ENCODE results near the gene DPF1. TPM values are rescaled to one million over a fixed set of nuclear protein-coding genes. Genes with fewer than 3 reads are reported as not detected.

The DPF1 gene
- total and polyA plus RNA-seq, 2 donors (not counting 1 experiment from before 2014, with no cell fraction given) = not detected

- TF ChIP-seq EZH2 (IDR thresholded peaks at IDR 0.05; ENCODE audit: borderline replicate concordance, insufficient read depth, low read depth, low read length, poor library complexity, severe bottlenecking) = no peak
- no peak for TF ChIP-seq CTCF (IDR thresholded peaks at IDR 0.05)
- DNase-seq (no peak), ATAC-seq (ENCODE audit: low read depth) (no peak)
- Histone ChIP-seq H3K4me1 (ENCODE audit: control insufficient read depth in 2 of 2, insufficient read depth in 2 of 2, low read length in 2 of 2) (no peaks in the 10 kb centered on the region), H3K9ac (ENCODE audit: low read length) (no peak overlapping the region), H3K36me3 (replicated peaks in 1 of 2; ENCODE audit: control extremely low read depth in 1 of 2, control insufficient read depth in 1 of 2, extremely low read depth in 1 of 2, insufficient read depth in 2 of 2, low read length in 1 of 2) (peaks cover 2 to 59% of the 10 kb centered on the region in 2 experiments), H3K27me3 (replicated peaks in 1 of 4; ENCODE audit: control extremely low read depth in 1 of 4, control insufficient read depth in 3 of 4, insufficient read depth in 4 of 4, low read length in 3 of 4) (no peaks in the 10 kb centered on the region), H3K4me2 (replicated peaks; ENCODE audit: low read depth, low read length, poor library complexity, severe bottlenecking) (no peak overlapping the region), H3K27ac (ENCODE audit: low read length in 2 of 2) (no peak overlapping the region), H3K4me3 (ENCODE audit: control extremely low read depth in 1 of 5, extremely low read depth in 1 of 5, insufficient read depth in 1 of 5, low read depth in 2 of 5, low read length in 4 of 5) (no peak overlapping the region), H3K79me2 (ENCODE audit: control insufficient read depth, insufficient read depth, low read length) (peaks cover 1% of the 10 kb centered on the region), H3K9me3 (ENCODE audit: control extremely low read depth in 1 of 3, control insufficient read depth in 2 of 3, insufficient read depth in 1 of 3, low read length in 2 of 3) (no peaks in the 10 kb centered on the region), H2AFZ (ENCODE audit: insufficient read depth, low read depth, low read length, poor library complexity, severe bottlenecking) (no peak overlapping the region), H4K20me1 (ENCODE audit: control insufficient read depth, insufficient read depth, low read length, poor library complexity, severe bottlenecking) (peaks cover 65% of the 10 kb centered on the region)
- ChIA-PET POLR2A (interaction anchor here (0.6 kb wide), 1 partner anchor 601 kb away, joined by 3 read pairs; no protein-coding TSS in a partner anchor), CTCF (no interaction called here)
- Mint-ChIP-seq H3K9me3 (ENCODE audit: insufficient read depth) (no peaks in the 10 kb centered on the region), H3K4me3 (no peak overlapping the region), H3K27ac (no peak overlapping the region), H3K4me1 (peaks cover 7% of the 10 kb centered on the region), H3K27me3 (no peaks in the 10 kb centered on the region)
- intact Hi-C loops (cut with micrococcal nuclease) = no loop called here
- WGBS (ENCODE audit: insufficient coverage) = 87% methylated on average over 4 of the region's 6 CpGs
Measured at GRCh38 chr19:38190793-38191192, 33.2 kb downstream of the DPF1 start.

GRCh38 chr19:38190061-38190460 lies 34.0 kb downstream of the DPF1 start:
- ChIA-PET POLR2A (no interaction called here), CTCF (no interaction called here)
- no peak overlapping the region for H3K4me2 ChIP-seq (replicated peaks; ENCODE audit: low read depth, low read length, poor library complexity, severe bottlenecking)
- no peak overlapping the region for H3K9ac ChIP-seq (ENCODE audit: low read length)
- no peaks in the 10 kb centered on the region for H3K27me3 ChIP-seq (replicated peaks in 1 of 4; ENCODE audit: control extremely low read depth in 1 of 4, control insufficient read depth in 3 of 4, insufficient read depth in 4 of 4, low read length in 3 of 4)
- no peak overlapping the region for H3K27ac ChIP-seq (ENCODE audit: low read length in 2 of 2)
- peak; percentile 36 for ATAC-seq (ENCODE audit: low read depth)
- DNase-seq = no peak
- Mint-ChIP-seq H3K27me3 (no peaks in the 10 kb centered on the region), H3K27ac (peak overlapping the region; percentile 56), H3K4me1 (peaks cover 7% of the 10 kb centered on the region), H3K9me3 (ENCODE audit: insufficient read depth) (no peaks in the 10 kb centered on the region), H3K4me3 (no peak overlapping the region)
- no peak overlapping the region for H3K4me3 ChIP-seq (ENCODE audit: control extremely low read depth in 1 of 5, extremely low read depth in 1 of 5, insufficient read depth in 1 of 5, low read depth in 2 of 5, low read length in 4 of 5)
- 75% methylated on average over 6 of the region's 6 CpGs for WGBS (ENCODE audit: insufficient coverage)
- H3K9me3 ChIP-seq (ENCODE audit: control extremely low read depth in 1 of 3, control insufficient read depth in 2 of 3, insufficient read depth in 1 of 3, low read length in 2 of 3) = no peaks in the 10 kb centered on the region
- no peak overlapping the region for H2AFZ ChIP-seq (ENCODE audit: insufficient read depth, low read depth, low read length, poor library complexity, severe bottlenecking)
- no peaks in the 10 kb centered on the region for H3K4me1 ChIP-seq (ENCODE audit: control insufficient read depth in 2 of 2, insufficient read depth in 2 of 2, low read length in 2 of 2)
- no peak for TF ChIP-seq CTCF (IDR thresholded peaks at IDR 0.05)
- no peak for TF ChIP-seq EZH2 (IDR thresholded peaks at IDR 0.05; ENCODE audit: borderline replicate concordance, insufficient read depth, low read depth, low read length, poor library complexity, severe bottlenecking)
- peaks cover 8% of the 10 kb centered on the region for H3K79me2 ChIP-seq (ENCODE audit: control insufficient read depth, insufficient read depth, low read length)
- intact Hi-C loops (cut with micrococcal nuclease) = no loop called here
- peaks cover 67% of the 10 kb centered on the region for H4K20me1 ChIP-seq (ENCODE audit: control insufficient read depth, insufficient read depth, low read length, poor library complexity, severe bottlenecking)
- H3K36me3 ChIP-seq (replicated peaks in 1 of 2; ENCODE audit: control extremely low read depth in 1 of 2, control insufficient read depth in 1 of 2, extremely low read depth in 1 of 2, insufficient read depth in 2 of 2, low read length in 1 of 2) = peaks cover 4 to 60% of the 10 kb centered on the region in 2 experiments
